Caco-2 (cell line): ENCODE measurements around the gene EQTN. TPM values are rescaled to one million over a fixed set of nuclear protein-coding genes. Genes with fewer than 3 reads are reported as not detected.

Experiments
- BruUV-seq: library from RNA; stranded (reverse); fragments of 400-500 nt; replicated peaks from 2 replicates; lab custom pipeline; 2021; lab: Mats Ljungman, UMichigan
- CTCF ChIA-PET: fragments of 300-600 bp; sonication (Branson Sonifier 250); formaldehyde crosslinking; loops from one replicate; lab custom pipeline; 2022; ENCODE audit warnings: antibody characterized with exemption; lab: Charles Lee
- POLR2A ChIA-PET: fragments of 300-600 bp; sonication (Branson Sonifier 250); formaldehyde crosslinking; loops from one replicate; lab custom pipeline; 2022; ENCODE audit warnings: antibody characterized with exemption; lab: Charles Lee
- DNase-seq, 2 experiments: peaks; one replicate each; pipeline versions ENCODE4 v3.0.0 to v3.0.0-alpha.2; 2020 to 2022
- H3K27me3 ChIP-seq: replicated peaks from 2 replicates; pipeline ENCODE4 v1.6.0; 2011; ENCODE audit warnings: low read length; ENCODE audit not compliant: control insufficient read depth, insufficient read depth
- H3K36me3 ChIP-seq: 2 replicates; pipeline ENCODE4 v1.5.1; 2011; ENCODE audit warnings: low read length; ENCODE audit not compliant: control insufficient read depth, insufficient read depth
- H3K4me1 ChIP-seq: fragments of 250-450 bp; sonication (Bioruptor Pico); 2 replicates; pipeline ENCODE4 v1.5.1; 2020; ENCODE audit warnings: mild to moderate bottlenecking
- H3K4me3 ChIP-seq: 2 replicates; pipeline ENCODE4 v1.5.1; 2011; ENCODE audit warnings: low read depth, mild to moderate bottlenecking, control low read depth, low read length
- H3K9me3 ChIP-seq: fragments of 250-450 bp; sonication (Bioruptor Pico); 2 replicates; pipeline ENCODE4 v1.5.1; 2020; ENCODE audit warnings: mild to moderate bottlenecking, moderate library complexity
- H3K27ac Mint-ChIP-seq: one replicate; pipeline ENCODE4 v1.8.0; 2022; ENCODE audit warnings: mixed read lengths; ENCODE audit not compliant: unreplicated experiment
- H3K27me3 Mint-ChIP-seq: one replicate; pipeline ENCODE4 v1.8.0; 2022; ENCODE audit warnings: mixed read lengths; ENCODE audit not compliant: insufficient read depth, unreplicated experiment
- H3K36me3 Mint-ChIP-seq: one replicate; pipeline ENCODE4 v1.8.0; 2022; ENCODE audit warnings: mild to moderate bottlenecking, mixed read lengths; ENCODE audit not compliant: insufficient read depth, unreplicated experiment
- H3K4me1 Mint-ChIP-seq: one replicate; pipeline ENCODE4 v1.8.0; 2022; ENCODE audit warnings: low read depth, mixed read lengths; ENCODE audit not compliant: unreplicated experiment
- H3K4me3 Mint-ChIP-seq: one replicate; pipeline ENCODE4 v1.8.0; 2022; ENCODE audit warnings: mild to moderate bottlenecking, moderate library complexity, mixed read lengths; ENCODE audit not compliant: unreplicated experiment
- H3K9me3 Mint-ChIP-seq: one replicate; pipeline ENCODE4 v1.8.0; 2022; ENCODE audit warnings: mixed read lengths; ENCODE audit not compliant: unreplicated experiment
- intact Hi-C: fragments of 100-400 bp; cut with micrococcal nuclease; formaldehyde crosslinking; loops from one replicate; pipeline ENCODE4 v1.10.0; 2022; ENCODE audit not compliant: unreplicated experiment
- total RNA-seq: library from RNA; stranded (reverse); gene quantifications from 2 replicates; pipeline ENCODE4 v1.2.3, GENCODE V29; 2022
- TF ChIP-seq, protein P1 (sequence below), 2 experiments: fragments of 200-600 bp in 1 of 2; IDR thresholded peaks; 1 replicate in 1 of 2; 2 replicates in 1 of 2; pipeline versions ENCODE4 v1.5.1 to v1.8.0; 2011 to 2022; ENCODE audit warnings: antibody characterized with exemption in 1 of 2, control low read depth in 1 of 2, inconsistent platforms in 1 of 2, low read depth in 1 of 2, low read length in 1 of 2, mild to moderate bottlenecking in 1 of 2, moderate library complexity in 1 of 2; ENCODE audit not compliant: insufficient read depth in 1 of 2, severe bottlenecking in 1 of 2, unreplicated experiment in 1 of 2

The EQTN gene
- total RNA-seq, 1 experiment from 2014 or later = not detected

GRCh38 chr9:27293996-27294395 is 3.0 kb downstream of the EQTN start:
- TF ChIP-seq, protein P1, sequence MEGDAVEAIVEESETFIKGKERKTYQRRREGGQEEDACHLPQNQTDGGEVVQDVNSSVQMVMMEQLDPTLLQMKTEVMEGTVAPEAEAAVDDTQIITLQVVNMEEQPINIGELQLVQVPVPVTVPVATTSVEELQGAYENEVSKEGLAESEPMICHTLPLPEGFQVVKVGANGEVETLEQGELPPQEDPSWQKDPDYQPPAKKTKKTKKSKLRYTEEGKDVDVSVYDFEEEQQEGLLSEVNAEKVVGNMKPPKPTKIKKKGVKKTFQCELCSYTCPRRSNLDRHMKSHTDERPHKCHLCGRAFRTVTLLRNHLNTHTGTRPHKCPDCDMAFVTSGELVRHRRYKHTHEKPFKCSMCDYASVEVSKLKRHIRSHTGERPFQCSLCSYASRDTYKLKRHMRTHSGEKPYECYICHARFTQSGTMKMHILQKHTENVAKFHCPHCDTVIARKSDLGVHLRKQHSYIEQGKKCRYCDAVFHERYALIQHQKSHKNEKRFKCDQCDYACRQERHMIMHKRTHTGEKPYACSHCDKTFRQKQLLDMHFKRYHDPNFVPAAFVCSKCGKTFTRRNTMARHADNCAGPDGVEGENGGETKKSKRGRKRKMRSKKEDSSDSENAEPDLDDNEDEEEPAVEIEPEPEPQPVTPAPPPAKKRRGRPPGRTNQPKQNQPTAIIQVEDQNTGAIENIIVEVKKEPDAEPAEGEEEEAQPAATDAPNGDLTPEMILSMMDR (IDR thresholded peaks at IDR 0.05; ENCODE audit: insufficient read depth in 1 of 2, low read depth in 1 of 2, low read length in 1 of 2, severe bottlenecking in 1 of 2, unreplicated experiment in 1 of 2) = no peak
- intact Hi-C loops = no loop called here
- no peak overlapping the region for H3K4me3 Mint-ChIP-seq

GRCh38 chr9:27292659-27293405 is 4.1 kb downstream of the EQTN start:
- Histone ChIP-seq H3K27me3 (no peaks in the 10 kb centered on the region), H3K4me3 (no peak overlapping the region), H3K9me3 (no peaks in the 10 kb centered on the region), H3K4me1 (no peaks in the 10 kb centered on the region), H3K36me3 (no peaks in the 10 kb centered on the region)
- no peaks in the 10 kb centered on the region for H3K9me3 Mint-ChIP-seq
- no TSS peak for BruUV-seq
- no peak overlapping the region for H3K27ac Mint-ChIP-seq
- TF ChIP-seq, protein P1 (IDR thresholded peaks at IDR 0.05; ENCODE audit: insufficient read depth in 1 of 2, low read depth in 1 of 2, low read length in 1 of 2, severe bottlenecking in 1 of 2, unreplicated experiment in 1 of 2) = no peak
- H3K36me3 Mint-ChIP-seq = no peaks in the 10 kb centered on the region
- ChIA-PET CTCF (no interaction called here), POLR2A (no interaction called here)
- no peak for DNase-seq
- H3K4me3 Mint-ChIP-seq = no peak overlapping the region
- peaks cover 6% of the 10 kb centered on the region for H3K27me3 Mint-ChIP-seq
- H3K4me1 Mint-ChIP-seq = no peaks in the 10 kb centered on the region
- intact Hi-C loops = no loop called here

More at GRCh38 chr9:27293996-27294395, 3.0 kb downstream of the EQTN start:
- POLR2A ChIA-PET = no interaction called here
- DNase-seq = no peak
- Histone ChIP-seq H3K4me3 (no peak overlapping the region), H3K36me3 (no peaks in the 10 kb centered on the region), H3K9me3 (no peaks in the 10 kb centered on the region), H3K27me3 (no peaks in the 10 kb centered on the region), H3K4me1 (no peaks in the 10 kb centered on the region)
- no peak overlapping the region for H3K27ac Mint-ChIP-seq
- no peaks in the 10 kb centered on the region for H3K9me3 Mint-ChIP-seq
- H3K36me3 Mint-ChIP-seq = no peaks in the 10 kb centered on the region
- no TSS peak for BruUV-seq
- CTCF ChIA-PET = interaction anchor here (0.6 kb wide), 1 partner anchor 841 kb away, joined by 3 read pairs; no protein-coding TSS in a partner anchor
- H3K27me3 Mint-ChIP-seq = peaks cover 6% of the 10 kb centered on the region
- H3K4me1 Mint-ChIP-seq = no peaks in the 10 kb centered on the region

DNA sequence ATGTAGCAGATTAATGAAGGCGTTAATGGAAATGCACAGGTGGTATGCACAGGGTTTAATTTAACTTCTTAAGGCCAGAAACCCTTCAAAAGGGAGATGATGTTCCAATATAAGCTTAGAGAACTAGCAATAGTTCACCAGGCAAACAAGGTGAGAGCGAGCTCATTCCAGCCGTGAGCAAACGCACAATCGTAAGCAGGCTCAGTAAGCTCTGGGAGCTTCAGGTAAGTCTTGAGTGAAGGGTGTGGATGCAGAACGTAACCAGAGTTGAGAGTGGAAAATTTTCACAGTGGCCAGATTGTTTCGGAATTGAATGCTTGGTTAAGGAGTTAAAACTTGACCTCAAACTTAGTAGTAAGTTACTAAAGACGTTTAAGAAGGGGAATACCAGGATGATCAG is 5.7 kb downstream of the EQTN start:
- H3K36me3 Mint-ChIP-seq = no peaks in the 10 kb centered on the region
- ChIA-PET CTCF (no interaction called here), POLR2A (no interaction called here)
- no peak overlapping the region for H3K4me3 Mint-ChIP-seq
- peaks cover 6% of the 10 kb centered on the region for H3K27me3 Mint-ChIP-seq
- DNase-seq = no peak
- intact Hi-C loops = no loop called here
- H3K9me3 Mint-ChIP-seq = no peaks in the 10 kb centered on the region
- H3K27me3 ChIP-seq = no peaks in the 10 kb centered on the region
- H3K4me3 ChIP-seq = no peak overlapping the region
- no peaks in the 10 kb centered on the region for H3K4me1 Mint-ChIP-seq
- no peaks in the 10 kb centered on the region for H3K36me3 ChIP-seq
- H3K9me3 ChIP-seq = no peaks in the 10 kb centered on the region
- no peak overlapping the region for H3K27ac Mint-ChIP-seq
- TF ChIP-seq, protein P1 (IDR thresholded peaks at IDR 0.05; ENCODE audit: insufficient read depth in 1 of 2, low read depth in 1 of 2, low read length in 1 of 2, severe bottlenecking in 1 of 2, unreplicated experiment in 1 of 2) = no peak
- H3K4me1 ChIP-seq = no peaks in the 10 kb centered on the region
- BruUV-seq = no TSS peak
